ENCODE results near the gene ACTR2.

Gene ACTR2

DNA sequence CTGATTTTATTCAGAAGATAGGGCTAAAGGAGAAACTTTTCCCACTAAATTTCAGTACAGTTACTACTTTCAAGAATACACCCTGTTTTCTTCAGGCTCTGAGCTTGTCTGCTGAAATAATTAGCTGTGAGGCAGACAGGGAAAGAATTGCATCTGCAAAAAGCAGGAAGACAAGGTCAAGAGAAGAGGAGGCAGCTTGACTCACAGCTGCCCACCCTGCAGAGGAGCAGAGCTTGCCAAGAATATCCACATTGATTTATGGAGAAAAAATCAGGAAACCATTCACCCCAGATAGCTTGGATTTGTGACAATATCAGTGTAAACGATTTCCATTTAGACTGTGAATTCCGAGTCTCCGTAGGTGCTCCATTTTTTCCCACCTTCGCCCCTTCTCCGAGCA, 49.0 kb downstream of the ACTR2 start:
- TF ChIP-seq, protein P1, sequence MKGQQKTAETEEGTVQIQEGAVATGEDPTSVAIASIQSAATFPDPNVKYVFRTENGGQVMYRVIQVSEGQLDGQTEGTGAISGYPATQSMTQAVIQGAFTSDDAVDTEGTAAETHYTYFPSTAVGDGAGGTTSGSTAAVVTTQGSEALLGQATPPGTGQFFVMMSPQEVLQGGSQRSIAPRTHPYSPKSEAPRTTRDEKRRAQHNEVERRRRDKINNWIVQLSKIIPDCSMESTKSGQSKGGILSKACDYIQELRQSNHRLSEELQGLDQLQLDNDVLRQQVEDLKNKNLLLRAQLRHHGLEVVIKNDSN (IDR thresholded peaks at IDR 0.05) = no peak
- TF ChIP-seq ZBTB7A (IDR thresholded peaks at IDR 0.05; ENCODE audit: low read depth) (no peak), TCF12 (IDR thresholded peaks at IDR 0.05; ENCODE audit: low read depth) (no peak), EGR1 (IDR thresholded peaks at IDR 0.05) (no peak), CREB1 (IDR thresholded peaks at IDR 0.05; ENCODE audit: low read depth) (no peak), EP300 (IDR thresholded peaks at IDR 0.05; ENCODE audit: borderline replicate concordance) (no peak), RAD21 (IDR thresholded peaks at IDR 0.05; ENCODE audit: low read depth) (no peak), TAF1 (IDR thresholded peaks at IDR 0.05; ENCODE audit: low read depth) (no peak), CEBPB (IDR thresholded peaks at IDR 0.05) (no peak), REST (IDR thresholded peaks at IDR 0.05; ENCODE audit: low read depth) (no peak), FOXM1 (IDR thresholded peaks at IDR 0.05; ENCODE audit: borderline replicate concordance, low read depth) (no peak), NFIC (IDR thresholded peaks at IDR 0.05) (no peak), TEAD4 (IDR thresholded peaks at IDR 0.05) (no peak), MAX (IDR thresholded peaks at IDR 0.05) (no peak), YY1 (IDR thresholded peaks at IDR 0.05; ENCODE audit: low read depth) (no peak)

DNA sequence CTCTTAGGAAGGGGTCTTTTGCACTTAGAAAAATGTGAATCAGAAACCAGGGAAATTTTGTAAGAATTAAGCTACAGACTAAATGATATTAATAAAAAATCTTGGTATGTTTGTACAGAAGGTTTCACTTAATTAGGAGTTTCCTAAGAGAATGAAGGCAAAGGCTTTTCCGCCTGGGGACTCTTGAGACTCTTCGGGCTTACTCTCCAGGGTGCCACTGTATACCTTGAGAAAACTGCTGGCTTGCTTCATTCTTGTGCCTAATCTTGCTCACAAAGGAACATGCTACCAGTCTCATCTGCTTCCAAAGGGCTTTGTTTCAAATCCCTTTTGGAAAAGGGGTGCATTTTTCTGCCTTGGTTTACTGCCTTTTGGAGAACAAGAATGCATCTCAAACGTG, 49.5 kb downstream of the ACTR2 start:
- TF ChIP-seq TEAD4 (IDR thresholded peaks at IDR 0.05) (no peak), CREB1 (IDR thresholded peaks at IDR 0.05; ENCODE audit: low read depth) (no peak), ZBTB7A (IDR thresholded peaks at IDR 0.05; ENCODE audit: low read depth) (no peak), NFIC (IDR thresholded peaks at IDR 0.05) (no peak), EP300 (IDR thresholded peaks at IDR 0.05; ENCODE audit: borderline replicate concordance) (no peak), YY1 (IDR thresholded peaks at IDR 0.05; ENCODE audit: low read depth) (no peak), TCF12 (IDR thresholded peaks at IDR 0.05; ENCODE audit: low read depth) (no peak), REST (IDR thresholded peaks at IDR 0.05; ENCODE audit: low read depth) (no peak), MAX (IDR thresholded peaks at IDR 0.05) (no peak), CEBPB (IDR thresholded peaks at IDR 0.05) (no peak), EGR1 (IDR thresholded peaks at IDR 0.05) (no peak), FOXM1 (IDR thresholded peaks at IDR 0.05; ENCODE audit: borderline replicate concordance, low read depth) (no peak), RAD21 (IDR thresholded peaks at IDR 0.05; ENCODE audit: low read depth) (no peak), TAF1 (IDR thresholded peaks at IDR 0.05; ENCODE audit: low read depth) (no peak)
- TF ChIP-seq, protein P1 (IDR thresholded peaks at IDR 0.05) = no peak

DNA sequence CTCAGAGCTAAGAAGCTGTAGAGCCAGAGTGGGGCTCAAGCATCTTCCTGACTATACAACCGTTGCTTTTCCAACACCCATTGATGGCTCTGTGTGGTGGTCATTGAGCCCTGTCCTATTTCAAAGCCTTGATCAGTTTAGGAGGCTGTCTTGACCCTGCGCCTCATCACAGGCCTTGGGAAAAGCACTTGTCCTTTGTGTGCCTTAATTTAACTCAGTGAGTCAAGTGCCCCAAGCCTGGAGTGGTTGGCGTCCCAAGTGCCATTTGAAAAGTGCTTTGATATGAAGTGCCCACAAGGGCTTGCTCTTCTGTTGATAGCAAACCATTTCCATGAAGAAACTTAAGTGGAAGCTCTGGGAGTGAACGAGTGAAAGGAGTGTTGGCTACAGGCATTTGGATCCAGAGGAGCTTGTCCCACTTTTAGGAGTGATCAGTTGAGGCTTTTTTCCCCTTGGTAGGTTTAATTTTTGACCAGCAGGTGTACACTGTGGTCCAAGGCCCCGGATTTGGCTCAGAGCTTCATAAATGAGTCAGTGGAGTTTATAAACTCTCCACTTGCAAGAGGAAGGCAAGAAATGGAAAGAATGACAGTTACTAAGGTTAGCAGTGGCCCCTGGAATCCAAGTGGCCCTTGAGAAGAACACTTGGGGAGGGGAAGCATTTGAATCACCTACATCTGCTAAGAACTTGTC, 50.3 kb downstream of the ACTR2 start:
- TF ChIP-seq YY1 (IDR thresholded peaks at IDR 0.05; ENCODE audit: low read depth) (no peak), TAF1 (IDR thresholded peaks at IDR 0.05; ENCODE audit: low read depth) (no peak)
- TF ChIP-seq, protein P1 (IDR thresholded peaks at IDR 0.05) = no peak

- TF ChIP-seq TAF1 (IDR thresholded peaks at IDR 0.05; ENCODE audit: low read depth) = no peak
- TF ChIP-seq FOXM1 (IDR thresholded peaks at IDR 0.05; ENCODE audit: borderline replicate concordance, low read depth) = no peak
- TF ChIP-seq TEAD4 (IDR thresholded peaks at IDR 0.05) = no peak
- no peak for TF ChIP-seq TCF12 (IDR thresholded peaks at IDR 0.05; ENCODE audit: low read depth)
- no peak for TF ChIP-seq YY1 (IDR thresholded peaks at IDR 0.05; ENCODE audit: low read depth)
- no peak for TF ChIP-seq NFIC (IDR thresholded peaks at IDR 0.05)
- no peak for TF ChIP-seq CEBPB (IDR thresholded peaks at IDR 0.05)
- TF ChIP-seq, protein P1 (IDR thresholded peaks at IDR 0.05) = no peak
- TF ChIP-seq EGR1 (IDR thresholded peaks at IDR 0.05) = no peak
- TF ChIP-seq MAX (IDR thresholded peaks at IDR 0.05) = no peak
- no peak for TF ChIP-seq ZBTB7A (IDR thresholded peaks at IDR 0.05; ENCODE audit: low read depth)
- TF ChIP-seq CREB1 (IDR thresholded peaks at IDR 0.05; ENCODE audit: low read depth) = no peak
- no peak for TF ChIP-seq REST (IDR thresholded peaks at IDR 0.05; ENCODE audit: low read depth)
These were observed 50.9 kb downstream of the ACTR2 start for GRCh38 chr2:65278531-65278981.
